ENCODE data around the gene OGFOD2.
A peak's percentile ranks its signal among the peaks of the same experiment; 100 is the strongest.
"Not testable (repeated sequence)": the region's sequence is repeated elsewhere in the genome, so short reads cannot be mapped to it uniquely, and the experiment has no call there.

Gene OGFOD2

DNA sequence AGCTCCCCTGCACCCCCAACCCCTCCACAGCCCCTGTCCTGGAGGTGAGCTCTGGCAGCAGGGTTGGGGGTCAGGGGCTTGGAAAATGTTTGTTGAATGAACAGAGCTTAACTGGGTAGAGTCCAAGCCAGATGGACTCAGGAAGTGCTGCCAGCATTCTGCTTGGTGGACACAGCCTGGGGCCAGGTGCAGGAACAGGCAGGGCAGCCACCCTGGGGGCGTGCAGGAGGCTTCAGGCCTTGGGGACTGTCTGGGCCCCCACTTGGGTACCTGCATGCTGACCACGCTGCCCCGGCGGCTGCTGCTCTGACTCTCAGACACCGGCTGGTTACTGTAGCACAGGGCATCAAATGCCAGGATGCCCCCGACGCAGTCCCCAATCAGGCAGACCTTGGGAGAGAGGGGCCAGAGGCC lies 21.2 kb downstream of the OGFOD2 start:
- no peak for DNase-seq
- intact Hi-C loops (cut with DNase I), result no loop called here

DNA sequence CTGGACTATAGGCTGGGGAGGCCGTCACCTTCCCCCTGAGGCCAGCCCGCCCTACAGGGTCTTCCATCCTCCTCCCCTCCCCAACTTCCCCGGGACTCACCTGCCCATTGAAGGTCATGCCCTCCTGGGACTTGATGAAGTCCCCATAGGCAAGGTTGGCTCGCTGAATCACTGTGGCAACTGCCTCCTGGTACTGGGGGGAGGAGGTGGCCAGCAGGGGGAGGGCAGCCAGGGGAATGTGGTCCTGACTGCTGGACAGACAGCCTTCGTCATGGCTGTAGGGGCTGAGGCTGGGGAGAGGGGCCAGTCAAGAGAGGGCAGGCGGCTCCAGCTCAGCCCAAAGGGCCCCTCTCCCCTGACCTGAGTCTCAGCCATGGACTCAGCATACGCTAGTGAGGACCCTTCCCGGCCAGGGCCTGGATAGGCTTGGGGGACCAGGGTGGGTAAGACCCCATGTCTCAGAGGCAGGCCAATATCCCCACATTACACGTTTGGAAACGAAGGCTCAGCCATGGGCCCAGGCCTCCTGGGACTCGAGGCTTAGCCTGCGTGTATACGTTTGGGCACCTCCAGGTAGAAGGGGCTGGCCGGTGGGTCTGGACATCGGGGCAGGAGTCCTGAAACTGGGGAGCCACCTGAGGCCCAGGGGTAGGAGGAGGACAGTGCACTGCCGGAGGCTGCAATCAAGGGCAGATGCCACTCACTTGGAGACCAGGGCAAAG lies 21.7 kb downstream of the OGFOD2 start:
- DNase-seq, result no peak
- intact Hi-C loops (cut with DNase I), result no loop called here

DNA sequence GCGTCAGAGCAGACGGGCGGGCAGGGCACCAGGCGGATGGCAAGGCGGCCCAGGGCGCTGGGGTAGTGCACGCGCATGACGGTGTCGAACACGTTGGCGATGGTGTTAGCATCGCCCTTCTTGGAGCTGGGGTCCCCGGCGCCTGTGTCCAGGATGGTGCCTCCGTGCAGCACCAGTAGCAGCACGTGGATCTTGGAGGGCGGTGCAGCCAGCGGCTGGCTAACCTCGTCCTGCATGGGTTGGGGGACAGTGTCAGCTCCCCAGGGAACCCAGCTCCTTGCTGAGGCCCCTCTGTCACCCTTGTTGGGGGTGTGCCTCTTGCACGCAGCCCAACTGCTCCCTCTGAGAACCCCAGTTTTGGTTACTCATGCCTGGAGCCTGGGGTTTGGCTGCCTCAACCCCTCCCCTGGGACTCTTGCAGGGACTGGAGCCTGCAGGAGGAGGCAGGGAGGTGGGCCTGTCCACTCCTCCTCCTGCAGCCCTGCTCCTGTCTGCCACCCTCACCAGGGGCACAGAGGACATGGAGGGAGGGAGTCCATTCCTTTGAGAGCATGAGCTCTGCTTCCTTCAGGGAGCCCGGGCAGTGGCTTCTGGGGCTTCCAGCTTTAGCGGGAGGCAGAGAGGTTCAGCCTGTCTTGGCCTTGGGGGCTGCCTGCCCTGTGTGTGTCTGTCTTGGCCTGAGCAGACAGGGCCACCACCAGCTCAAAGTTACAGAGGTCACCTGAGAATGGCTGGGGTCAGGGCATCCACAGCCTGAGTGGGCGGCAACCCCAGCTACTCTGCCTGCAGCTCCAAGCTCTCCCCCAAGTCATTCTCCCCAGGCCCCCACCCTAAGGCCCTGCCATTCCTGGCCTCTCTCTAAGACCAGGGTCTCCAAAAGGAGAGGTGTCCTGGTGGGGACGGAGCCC lies 22.6 kb downstream of the OGFOD2 start:
- intact Hi-C loops (cut with DNase I), result no loop called here
- DNase-seq, result no peak

DNA sequence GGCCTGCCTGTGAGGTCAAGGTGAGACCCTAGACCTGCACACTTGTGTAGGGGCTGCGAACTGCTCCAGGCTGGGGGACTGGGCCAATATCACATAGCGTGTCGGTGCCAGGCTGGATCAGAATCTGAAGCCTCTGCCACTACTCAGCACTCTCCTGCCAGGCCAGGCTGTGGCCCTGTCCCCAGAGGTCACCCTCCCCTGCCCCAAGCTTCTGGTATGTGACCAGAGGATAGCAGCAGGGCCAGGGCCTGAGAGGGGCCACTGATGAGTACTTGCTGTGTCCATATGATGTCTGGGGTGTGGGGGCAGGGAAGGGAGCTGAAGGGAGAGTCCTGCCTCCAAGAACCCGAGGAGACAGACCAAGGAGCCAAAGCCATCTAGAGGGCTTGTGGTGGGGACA lies 23.3 kb downstream of the OGFOD2 start:
- no peak for DNase-seq
- intact Hi-C loops (cut with DNase I), result no loop called here

DNA sequence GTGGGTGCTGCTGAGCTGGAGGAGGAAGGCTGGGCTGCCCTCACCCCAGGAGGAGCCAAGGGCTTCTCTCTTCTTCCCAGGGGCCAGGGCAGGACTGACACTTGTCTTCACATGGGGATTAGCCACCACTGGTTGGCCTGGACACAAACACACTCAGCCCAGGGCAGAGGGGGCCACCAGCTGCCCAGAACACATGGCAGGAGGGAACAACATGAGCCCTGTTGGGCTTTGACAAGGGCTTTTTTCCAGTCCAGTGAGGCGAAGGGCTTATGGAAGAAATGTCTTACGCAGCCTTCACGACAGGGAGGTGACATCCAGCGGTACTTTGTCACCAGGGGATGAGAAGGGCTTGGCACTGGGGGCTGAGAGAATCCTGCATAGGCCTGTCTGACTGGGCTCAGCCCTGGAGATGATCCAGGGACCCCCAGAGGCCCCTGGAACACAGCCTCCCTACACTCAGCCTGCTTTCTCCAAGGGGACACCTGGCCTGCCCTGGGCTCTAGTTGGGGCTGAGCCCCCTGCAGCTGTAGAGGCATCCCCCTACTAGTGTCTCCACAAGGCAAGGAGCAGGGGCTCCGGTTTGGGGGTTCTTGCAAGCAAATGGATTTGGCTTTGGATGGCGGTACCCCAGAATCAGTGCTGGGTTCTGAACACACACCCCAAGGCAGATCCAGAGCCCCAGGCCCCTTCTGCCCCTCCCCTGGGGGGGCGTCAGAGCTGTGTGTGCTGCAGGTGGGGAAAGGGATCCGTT lies 24.3 kb downstream of the OGFOD2 start:
- intact Hi-C loops (cut with DNase I), result no loop called here
- peak in 19 of 42 donors; percentile 16 to 63 (median 45) for DNase-seq

DNA sequence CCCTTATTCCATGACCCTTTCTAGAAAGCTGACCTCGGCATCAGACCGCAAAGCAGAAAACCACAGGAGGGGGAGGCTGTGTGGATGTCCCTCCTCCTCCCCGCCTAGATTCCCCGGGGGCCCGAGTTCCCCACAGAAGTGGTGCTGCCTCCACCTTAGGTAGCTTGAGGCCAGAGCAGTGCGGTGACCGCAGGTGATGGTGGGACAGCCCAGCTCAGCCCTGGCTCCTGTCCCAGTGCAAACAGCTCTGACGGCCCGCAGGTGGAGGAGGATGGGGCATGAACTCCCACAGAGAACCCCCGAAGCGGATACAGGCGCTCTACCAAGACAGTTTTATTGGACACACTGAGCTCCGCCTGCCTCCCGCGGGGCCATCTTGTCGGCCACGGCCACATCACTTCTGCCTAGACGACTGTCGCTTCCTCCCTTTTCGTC lies 25.0 kb downstream of the OGFOD2 start:
- intact Hi-C loops (cut with DNase I), result no loop called here
- DNase-seq, result no peak

DNA sequence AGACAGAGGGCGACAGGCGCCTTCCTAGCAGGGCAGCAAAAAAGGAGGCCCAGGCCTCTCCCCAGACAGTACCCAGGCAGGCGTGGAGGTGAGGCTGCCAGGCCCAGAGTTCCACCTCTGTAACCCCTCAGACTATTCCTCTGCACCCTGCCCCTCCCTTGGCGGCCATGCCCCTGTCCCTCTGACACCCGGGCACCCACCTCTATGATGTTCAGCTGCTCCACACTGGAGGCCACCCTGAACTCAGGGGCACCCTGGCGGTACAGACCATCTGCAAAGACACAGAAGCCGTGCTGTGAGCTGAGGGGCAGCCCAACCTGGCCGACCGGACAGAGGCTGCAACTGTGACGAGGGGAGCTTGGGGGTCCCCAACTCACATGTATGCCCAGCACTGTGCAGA lies 25.5 kb downstream of the OGFOD2 start:
- intact Hi-C loops (cut with DNase I), result no loop called here
- no peak for DNase-seq

DNA sequence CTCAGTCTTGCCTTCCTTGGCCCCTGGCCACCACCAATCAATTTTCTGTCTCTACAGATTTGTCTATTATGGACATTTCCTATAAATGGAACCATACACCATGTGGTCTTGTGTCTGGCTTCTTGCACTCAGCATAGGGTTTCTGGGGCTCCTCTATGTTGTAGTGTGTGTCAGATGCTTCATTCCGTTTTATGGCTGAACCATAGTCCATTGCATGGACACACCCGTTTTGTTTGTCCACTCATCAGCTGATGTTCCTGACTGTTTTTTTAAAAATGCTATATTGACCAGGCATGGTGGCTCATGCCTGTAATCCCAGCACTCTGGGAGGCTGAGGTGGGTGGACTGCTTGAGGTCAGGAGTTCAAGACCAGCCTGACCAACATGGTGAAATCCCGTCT lies 26.4 kb downstream of the OGFOD2 start:
- no peak for DNase-seq
- intact Hi-C loops (cut with DNase I), result no loop called here

DNA sequence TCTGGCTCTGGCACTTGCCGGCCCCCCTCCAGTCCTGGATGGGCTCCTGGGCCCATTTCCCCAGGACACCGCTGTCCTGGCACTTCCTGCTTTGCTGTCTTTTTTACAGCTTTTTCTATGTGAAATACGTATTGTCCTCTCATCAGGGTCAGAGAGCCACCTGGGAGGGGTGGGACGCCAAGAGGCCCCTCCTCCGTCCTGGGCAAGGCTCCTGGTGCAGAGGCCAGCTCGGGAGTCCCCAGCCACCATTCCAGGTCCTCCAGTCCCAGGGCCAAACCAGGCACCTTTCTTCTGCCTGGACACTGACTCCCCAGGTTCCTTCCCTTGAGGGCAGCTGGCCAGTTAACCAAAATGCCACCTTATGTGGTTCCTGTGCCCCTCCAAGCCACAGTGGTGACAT lies 28.2 kb downstream of the OGFOD2 start:
- intact Hi-C loops (cut with DNase I), result no loop called here

DNA sequence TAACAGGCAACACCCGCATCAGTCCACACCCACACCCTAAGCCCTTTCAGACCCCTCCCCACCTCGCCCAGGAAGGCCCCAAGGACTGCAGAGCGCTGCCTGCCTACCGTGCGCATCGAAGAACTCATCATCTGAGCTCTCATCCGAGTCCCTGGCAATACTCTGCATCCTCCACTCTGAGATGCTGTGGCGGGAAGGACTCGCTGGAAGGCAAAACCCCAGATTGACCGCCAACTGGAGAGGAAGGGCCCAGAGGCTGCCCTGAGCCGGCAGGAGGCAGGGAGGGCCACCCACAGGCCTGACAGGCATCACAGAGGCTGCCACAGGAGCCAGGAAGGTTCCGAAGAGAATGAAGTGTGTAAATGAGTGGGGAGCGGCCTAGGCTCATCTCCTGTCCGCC lies 29.2 kb downstream of the OGFOD2 start:
- intact Hi-C loops (cut with DNase I), result no loop called here
- no peak for DNase-seq

More for the DNA sequence above, 28.2 kb downstream of the OGFOD2 start:
- DNase-seq, result no peak

DNA sequence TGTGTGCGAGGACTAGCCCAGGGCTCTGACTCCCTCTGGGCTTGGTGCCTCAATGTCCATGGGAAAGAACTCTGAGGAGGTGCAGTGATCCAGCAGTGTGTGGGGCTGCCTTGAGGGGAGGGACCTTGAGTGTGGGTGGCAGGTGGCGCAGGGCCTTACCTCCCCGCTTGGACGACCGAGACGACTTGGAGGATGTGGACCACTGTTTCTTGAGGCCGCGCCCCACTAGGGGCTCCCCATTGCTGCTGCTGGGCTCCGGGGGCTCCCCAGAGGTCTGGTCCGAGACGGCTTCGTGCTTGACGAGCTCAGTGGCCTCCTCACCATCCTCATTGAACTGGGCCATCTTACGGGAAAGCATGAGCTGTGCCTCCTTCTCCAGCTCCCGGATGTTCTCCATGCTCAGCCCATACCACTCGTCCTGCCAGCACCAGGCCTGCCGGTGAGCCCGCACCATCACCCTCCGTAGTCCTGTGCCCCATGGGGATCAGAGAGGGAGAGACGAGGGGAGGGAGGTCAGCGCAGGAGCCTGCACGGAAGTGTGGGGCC lies 30.1 kb downstream of the OGFOD2 start:
- intact Hi-C loops (cut with DNase I), result no loop called here
- DNase-seq, result no peak

DNA sequence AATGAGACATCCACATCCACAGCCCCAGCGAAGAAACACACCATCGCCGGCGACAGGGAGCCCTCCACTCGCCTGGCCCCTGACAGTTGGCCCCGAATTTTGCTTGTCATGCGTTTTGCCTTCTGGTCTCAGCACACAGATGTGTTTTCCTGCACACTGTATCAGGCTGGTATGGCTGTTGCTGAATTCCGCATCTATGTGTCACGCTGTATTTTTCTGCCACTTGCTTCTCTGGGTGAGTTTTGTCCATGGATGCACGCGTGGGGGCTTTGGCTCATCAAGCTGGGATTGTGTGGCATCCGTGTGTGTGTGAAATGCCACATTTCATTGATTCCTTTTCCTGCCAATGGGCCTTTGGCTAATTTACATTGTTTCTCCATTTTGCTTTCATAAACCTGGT lies 31.9 kb downstream of the OGFOD2 start:
- no peak for DNase-seq
- intact Hi-C loops (cut with DNase I), result no loop called here

DNA sequence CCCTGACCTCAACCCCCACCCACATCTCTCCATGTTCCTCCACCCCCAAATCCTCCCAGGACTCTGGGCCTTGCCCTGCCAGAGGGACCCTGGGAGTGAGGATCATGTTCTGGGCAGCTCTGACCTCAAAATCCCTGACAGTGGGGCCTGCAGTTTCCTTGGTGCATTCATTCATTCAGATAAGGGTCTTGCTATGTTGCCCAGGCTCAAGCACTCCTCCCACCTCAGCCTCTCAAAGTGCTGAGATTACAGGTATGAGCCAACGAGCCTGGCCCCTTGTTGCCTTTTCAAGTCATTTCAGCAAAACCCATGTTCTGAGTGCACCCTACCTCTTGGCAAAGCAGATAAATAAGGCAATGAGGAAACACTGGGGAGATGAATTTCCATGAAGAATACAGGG lies 35.1 kb downstream of the OGFOD2 start:
- DNase-seq, result no peak
- intact Hi-C loops (cut with DNase I), result no loop called here

DNA sequence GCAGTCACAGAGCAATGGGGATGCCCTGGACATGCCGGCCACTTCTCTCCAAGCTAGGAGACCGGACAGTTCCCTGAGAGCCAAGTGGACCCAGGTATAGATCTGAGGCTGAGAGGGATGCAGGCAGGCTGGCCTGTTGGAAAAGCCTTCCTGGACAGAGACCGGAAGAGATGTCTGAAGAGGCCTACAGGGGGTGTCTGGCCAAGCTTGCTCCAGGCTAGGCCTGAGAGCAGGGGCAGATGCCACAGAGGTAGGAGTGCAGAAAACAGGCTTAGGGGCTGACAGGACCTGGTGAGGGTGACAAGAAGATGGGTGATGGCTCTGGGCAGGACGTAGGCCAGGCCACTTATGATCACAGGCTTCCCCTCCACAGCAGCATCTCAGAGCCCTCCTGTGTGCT lies 35.6 kb downstream of the OGFOD2 start:
- DNase-seq, result no peak
- intact Hi-C loops (cut with DNase I), result no loop called here

DNA sequence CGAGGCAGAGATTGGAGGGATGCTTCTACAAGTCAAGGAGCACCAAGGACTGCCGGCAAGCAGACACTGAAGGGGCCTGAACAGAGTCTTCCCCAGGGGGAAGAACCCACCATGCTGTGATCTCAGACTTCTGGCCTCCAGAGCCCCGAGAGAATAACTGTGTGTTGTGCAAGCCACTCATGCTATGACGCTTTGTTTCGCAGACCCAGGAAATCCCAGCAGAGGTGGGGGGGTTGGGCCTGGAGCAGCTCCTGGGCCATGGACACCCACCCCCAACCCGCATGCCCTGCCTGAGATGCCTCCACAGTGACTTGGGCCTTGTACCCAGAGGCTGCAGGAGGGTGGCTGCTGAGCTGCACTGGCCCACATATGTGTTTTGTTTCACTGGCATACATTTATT lies 36.7 kb downstream of the OGFOD2 start:
- intact Hi-C loops (cut with DNase I), result no loop called here
- no peak for DNase-seq

DNA sequence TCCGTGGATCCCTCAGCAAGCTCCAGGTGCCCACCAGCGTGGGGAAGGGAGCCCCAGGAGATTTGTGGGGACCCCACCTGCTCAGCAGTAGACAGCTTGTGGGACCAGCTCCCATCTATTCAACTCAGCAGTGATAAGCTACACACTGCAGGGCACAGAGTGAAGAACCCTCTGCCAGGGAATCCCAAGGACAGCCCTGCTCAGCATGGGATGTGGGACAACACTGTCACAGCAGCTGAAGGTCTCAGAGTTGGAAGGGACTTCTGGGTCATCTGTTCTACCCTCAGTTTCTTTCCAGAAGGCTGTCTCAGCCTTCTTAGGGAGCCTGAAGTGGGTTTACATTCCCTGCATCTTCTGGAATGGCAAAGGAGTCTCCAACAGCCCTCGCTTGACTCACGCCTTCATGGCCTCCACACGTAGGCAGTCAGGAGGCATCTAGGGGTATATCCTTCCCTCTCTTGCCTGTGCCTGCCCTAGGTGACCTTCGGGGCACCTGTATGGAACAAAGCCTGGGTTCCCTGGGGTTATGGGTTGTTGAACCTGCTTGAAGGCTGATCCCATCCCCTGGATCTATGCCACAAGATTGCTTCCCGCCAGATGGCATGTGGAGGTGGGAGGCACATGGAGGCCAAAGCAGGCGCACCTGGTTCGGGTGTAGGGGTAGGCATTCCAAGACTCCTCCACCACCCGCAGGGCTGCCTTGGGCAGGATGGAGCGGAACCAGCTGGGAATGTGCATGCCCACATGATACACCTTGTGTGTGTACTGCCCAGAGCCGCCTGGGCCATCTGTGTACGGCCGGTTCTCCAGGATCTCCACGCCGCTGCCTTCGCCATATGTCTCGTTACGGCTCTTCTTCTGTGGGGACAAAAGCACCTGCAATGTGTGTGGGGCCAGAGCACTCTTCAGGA lies 38.4 kb downstream of the OGFOD2 start:
- DNase-seq, result no peak
- intact Hi-C loops (cut with DNase I), result no loop called here

DNA sequence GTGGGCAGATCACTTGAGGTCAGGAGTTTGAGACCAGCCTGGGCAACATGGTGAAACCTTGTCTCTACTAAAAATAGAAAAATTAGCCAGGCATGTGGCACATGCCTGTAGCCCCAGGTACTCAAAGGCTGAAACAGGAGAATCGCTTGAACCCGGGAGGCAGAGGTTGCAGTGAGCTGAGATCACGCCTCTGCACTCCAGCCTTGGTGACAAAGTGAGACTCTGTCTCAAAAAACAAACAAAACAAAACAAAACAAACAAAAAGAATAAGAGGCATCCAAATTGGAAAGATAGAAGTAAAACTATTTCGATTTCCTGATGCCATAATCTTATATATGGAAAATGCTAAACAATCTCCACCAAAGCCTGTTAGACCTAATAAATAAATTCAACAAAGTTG lies 39.4 kb downstream of the OGFOD2 start:
- DNase-seq; intact Hi-C loops (cut with DNase I): not testable (repeated sequence)

DNA sequence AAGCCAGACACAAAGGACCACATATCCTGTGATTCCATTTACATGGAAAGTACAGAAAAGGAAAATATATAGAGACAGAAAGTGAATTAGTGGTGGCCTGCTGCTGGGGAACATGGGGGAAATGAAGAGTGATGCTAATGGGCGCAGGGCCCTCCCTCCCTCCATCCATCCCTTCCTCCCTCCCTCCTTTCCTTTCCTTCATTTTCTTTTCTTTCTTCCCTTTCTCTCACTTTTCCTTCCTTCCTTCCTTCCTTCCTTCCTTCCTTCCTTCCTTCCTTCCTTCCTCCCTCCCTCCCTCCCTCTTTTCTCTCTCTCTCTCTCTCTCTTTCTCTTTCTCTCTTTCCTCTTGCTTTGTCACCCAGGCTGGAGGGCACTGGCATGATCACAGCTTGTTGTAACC lies 42.7 kb downstream of the OGFOD2 start:
- intact Hi-C loops (cut with DNase I), result no loop called here
- no peak for DNase-seq

DNA sequence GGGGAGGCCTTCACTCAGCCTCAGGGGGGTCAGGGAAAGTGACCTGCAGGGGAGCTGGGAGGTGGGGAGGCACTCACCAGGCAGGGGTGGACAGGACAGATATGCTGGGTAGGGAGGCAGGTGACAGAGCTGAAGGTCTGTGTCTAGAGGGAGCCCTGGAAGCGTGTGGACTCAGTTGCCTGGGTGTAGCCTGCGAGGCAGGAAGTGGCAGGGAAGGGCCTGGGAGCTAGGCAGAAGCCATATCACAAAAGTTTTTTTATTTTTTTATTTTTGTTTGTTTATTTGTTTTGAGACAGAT lies 44.7 kb downstream of the OGFOD2 start:
- no peak for DNase-seq
- intact Hi-C loops (cut with DNase I), result no loop called here
